Activated CD8-positive, alpha-beta memory T cell treated with anti-CD3 and anti-CD28 coated beads for 36 hours (primary cell): Measurements from ENCODE around the gene ARL17A. TPM values are rescaled to one million over a fixed set of nuclear protein-coding genes. Genes with fewer than 3 reads are reported as not detected.
"Not testable (repeated sequence)": the region's sequence is repeated elsewhere in the genome, so short reads cannot be mapped to it uniquely, and the experiment has no call there.

Experiments
- CTCF ChIA-PET: fragments of 350-600 bp; sonication (Branson Sonifier 250); formaldehyde crosslinking; loops from one replicate; lab custom pipeline; 2021; ENCODE audit warnings: antibody characterized with exemption; lab: Charles Lee
- POLR2A ChIA-PET: fragments of 350-600 bp; sonication (Branson Sonifier 250); formaldehyde crosslinking; loops from one replicate; lab custom pipeline; 2021; ENCODE audit warnings: antibody characterized with exemption; lab: Charles Lee
- total RNA-seq, 2 experiments: library from RNA; stranded (reverse); gene quantifications; one replicate each; pipeline ENCODE4 v1.2.3, GENCODE V29; 2021

ARL17A gene
- total RNA-seq, 2 experiments from 2014 or later: 11.8 to 14.5 TPM

DNA sequence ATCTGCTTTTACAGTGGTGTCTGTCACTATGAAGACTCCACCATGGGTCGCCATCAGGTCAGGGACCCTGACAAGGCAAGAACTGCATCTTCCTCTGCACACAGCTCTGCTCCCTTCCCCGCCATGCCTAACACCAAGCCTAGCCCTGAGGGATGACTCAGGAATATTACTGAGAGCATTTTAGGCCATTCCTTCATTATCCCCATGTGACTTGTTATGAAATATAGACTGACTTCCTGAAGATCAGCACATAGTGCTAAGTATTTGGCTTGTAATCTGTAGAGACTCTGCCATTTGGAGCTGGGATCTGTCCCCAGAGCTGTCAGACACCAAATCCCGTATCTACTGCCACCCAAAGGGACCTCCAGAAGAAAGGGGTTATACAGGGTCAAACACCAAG lies 19.4 kb downstream of the ARL17A start:
- POLR2A ChIA-PET, CTCF ChIA-PET: not testable (repeated sequence)

DNA sequence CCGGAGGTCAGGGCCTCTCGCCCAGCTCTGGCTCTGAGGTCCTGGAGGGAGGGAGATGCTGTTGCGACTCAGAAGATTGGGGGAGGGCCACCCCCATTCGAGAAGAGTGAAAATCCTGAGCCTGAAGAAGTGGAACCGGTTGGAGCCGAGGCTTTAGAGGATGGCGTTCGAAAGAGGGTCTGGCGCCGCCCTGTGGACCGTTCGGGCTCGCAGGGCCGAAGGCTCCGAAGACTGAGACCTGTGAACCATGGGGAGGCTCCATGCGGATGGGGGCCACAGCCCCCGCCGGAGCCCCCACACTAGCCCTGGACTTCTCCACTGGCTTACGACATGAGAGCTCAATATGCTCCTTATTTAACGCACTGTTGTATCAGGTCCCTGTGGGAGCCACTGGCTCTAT lies 20.3 kb downstream of the ARL17A start:
- CTCF ChIA-PET, POLR2A ChIA-PET: not testable (repeated sequence)

DNA sequence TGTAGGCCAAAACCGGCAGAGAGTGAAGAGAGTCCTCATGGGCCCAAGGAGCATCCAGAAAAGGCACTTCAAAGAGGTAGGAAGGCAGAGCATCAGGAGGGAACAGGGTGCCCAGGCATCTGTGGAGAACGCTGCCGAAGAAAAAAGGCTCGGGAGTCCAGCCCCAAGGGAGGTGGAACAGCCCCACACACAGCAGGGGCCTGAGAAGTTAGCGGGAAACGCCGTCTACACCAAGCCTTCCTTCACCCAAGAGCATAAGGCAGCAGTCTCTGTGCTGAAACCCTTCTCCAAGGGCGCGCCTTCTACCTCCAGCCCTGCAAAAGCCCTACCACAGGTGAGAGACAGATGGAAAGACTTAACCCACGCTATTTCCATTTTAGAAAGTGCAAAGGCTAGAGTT lies 30.9 kb downstream of the ARL17A start:
- CTCF ChIA-PET, POLR2A ChIA-PET: not testable (repeated sequence)

DNA sequence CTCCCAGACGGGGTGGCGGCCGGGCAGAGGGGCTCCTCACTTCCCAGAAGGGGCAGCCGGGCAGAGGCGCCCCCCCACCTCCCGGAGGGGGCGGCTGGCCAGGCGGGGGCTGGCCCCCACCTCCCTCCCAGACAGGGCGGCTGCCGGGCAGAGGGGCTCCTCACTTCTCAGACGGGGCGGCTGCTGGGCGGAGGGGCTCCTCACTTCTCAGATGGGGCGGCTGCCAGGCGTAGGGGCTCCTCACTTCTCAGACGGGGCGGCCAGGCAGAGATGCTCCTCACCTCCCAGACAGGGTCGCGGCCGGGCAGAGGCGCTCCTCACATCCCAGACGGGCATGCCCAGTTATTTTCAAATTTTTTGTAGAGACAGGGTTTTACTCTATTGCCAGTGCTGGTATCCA lies 44.8 kb downstream of the ARL17A start:
- CTCF ChIA-PET, POLR2A ChIA-PET: not testable (repeated sequence)

DNA sequence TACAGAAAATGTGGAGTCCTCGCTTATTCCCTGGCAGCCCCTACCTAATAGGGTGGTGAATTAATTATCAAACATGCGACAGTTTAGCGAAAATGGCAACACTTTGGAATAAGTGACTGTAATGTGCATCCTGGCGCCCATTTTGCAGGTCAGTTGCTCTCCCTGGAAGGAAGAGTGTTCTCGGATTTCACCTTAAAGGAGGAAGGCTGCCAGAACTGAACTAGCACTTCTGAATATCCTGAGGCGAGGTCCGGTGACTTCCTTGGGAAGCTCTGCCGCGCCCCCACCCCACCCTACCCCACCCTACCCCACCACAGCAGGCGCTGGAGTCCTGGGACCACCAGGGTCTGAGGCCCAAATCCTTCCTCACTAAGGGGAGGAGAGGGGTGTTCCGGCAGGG lies 67.3 kb downstream of the ARL17A start, which contains the start of gene LRRC37A2:
Gene LRRC37A2, plus strand, starts transcription at position 301 of the 400 bp plus-strand sequence. CDS start 245 bp downstream, outside the sequence.
- CTCF ChIA-PET, POLR2A ChIA-PET: not testable (repeated sequence)

DNA sequence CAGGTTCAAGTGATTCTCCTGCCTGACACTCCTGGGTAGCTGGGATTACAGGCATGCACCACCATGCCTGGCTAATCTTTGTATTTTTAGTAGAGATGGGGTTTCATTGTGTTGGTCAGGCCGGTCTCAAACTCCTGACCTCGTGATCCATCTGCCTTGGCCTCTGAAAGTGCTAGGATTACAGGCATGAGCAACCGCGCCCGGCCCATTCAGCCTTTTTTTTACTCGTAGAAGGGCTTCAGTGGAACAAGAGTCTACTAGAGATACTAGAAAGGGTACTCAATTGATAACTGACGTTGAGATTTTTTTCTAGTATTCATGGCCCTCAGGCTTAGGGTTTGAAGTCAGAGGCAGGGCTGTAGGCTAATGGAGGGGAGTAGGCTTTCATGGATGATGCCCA lies 73.6 kb downstream of the ARL17A start:
- POLR2A ChIA-PET, CTCF ChIA-PET: not testable (repeated sequence)

DNA sequence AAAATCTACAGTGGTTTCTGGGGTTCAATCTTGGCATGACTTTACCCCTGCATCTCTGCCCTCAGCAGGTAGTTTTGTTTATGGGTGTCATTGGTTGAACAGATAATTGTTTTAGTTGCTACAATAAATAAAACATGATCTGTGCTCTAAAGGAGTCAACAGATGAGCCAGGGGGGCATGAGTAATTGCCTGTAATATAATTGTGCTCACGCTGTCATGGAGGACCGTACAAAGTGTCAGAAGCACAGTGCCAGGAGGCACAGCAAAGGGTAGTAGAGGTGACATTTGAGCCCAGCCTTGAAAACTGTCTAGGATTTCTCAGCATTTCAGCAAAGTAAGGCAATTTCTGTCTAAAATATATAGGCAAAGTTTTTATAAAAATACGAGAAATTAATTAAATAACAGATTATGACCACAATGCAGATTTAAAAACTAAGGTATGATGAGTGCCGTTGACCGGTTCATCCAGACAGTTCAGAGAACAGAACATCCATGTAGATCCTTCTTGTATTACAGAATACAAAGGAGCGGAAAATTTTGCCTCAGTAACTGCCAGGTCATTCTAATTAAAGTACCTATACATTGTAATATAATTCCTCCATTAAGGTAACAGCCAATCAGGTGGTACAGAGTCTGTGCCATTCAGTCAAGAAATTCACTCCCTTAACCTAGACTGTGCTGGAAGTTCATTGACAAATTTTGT lies 79.9 kb downstream of the ARL17A start:
- POLR2A ChIA-PET: not testable (repeated sequence)

DNA sequence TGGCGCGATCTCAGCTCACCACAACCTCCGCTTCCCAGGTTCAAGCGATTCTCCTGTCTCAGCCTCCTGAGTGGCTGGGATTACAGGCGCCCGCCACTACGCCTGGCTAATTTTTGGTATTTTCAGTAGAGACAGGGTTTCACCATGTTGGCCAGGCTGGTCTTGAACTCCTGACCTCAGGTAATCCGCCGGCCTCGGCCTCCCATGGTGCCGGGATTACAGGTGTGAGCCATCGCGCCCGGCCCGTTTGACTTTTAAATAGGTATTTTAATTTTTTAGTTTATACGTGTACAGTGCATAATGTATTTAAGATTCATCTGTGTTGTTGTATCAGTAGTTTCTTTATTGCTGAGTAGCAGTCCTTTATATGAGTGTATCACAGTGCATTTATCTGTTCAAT lies 87.5 kb downstream of the ARL17A start:
- POLR2A ChIA-PET, CTCF ChIA-PET: not testable (repeated sequence)

More for the DNA sequence above, 79.9 kb downstream of the ARL17A start:
- CTCF ChIA-PET: interaction anchor here (0.6 to 0.7 kb wide), 2 partner anchors 545 to 859 kb away, joined by 3 to 4 read pairs; no protein-coding TSS in a partner anchor

DNA sequence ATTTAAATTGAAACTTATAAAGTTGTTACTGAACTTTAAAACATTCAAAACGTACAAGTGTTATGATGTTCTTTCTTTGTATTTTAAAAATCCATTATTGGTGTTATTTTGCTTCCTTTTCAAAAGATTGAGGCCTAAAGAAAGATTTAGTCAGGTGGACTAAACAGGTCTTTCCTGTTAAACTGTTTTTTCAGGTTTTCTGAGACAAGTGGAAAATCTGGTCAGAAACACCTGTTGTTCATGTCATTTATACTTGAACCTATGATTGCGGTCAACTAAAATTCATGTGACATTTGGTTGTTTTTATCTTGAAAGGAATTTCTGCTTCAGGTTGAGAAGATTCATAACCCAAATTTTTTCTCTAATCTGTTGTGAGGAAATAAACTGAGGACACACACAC lies 98.2 kb downstream of the ARL17A start:
- CTCF ChIA-PET, POLR2A ChIA-PET: not testable (repeated sequence)

DNA sequence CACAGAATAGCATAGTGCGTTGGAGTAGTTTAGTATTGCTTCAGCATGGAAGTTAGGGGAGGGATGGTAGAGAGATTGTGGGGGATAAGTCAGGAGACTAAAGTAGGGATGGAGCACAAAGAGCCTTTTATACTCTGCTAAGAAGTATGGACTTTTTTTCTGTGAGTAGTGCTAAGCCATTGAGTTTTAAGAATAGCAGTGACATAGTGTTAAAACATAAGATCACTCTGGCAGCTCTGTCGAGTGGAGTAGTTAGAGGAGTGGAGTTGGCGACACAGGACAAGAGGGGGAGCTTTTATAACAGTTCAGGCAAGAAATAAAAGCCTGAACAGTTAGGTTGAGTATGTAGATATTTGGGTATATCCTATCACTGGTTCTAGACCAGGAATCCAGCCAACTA lies 100.7 kb downstream of the ARL17A start:
- POLR2A ChIA-PET, CTCF ChIA-PET: not testable (repeated sequence)

DNA sequence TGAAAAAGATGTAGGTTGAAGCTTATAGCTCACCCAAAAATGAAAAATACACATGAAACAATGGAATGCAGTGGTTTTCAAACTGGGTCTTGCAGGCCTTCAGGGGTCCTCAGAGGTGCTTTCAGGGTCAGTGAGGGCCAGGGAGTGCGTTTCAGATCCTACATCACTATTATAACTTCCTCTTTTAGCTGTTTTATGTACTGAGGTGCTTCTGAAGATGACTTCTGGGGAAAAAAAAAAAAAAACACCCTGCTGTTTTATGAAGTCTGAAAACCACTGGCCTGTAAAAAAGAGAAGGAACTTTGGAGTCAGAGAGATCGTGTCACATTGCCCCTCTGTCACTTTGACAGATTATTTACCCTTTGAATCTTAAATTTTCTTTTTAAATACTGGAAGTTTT lies 103.9 kb downstream of the ARL17A start:
- POLR2A ChIA-PET, CTCF ChIA-PET: not testable (repeated sequence)

DNA sequence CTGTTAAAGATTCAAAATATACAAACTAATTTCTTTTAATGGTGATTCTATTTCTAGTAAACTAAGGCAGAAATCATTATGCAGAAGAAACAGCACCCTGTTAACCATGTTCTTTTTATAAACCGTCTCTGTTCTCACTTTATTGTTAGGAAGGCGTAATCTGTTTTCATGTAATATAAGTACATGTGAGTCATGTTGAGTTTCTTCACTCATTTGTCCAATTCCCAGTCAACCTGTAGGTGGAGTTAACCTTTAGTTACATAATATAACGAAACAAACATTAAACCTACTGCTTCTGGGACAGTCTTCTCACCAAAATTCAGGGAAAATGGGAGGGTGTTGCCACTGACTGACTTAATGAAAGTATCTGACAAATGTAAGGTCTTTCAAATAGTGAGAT lies 105.0 kb downstream of the ARL17A start:
- CTCF ChIA-PET, POLR2A ChIA-PET: not testable (repeated sequence)

DNA sequence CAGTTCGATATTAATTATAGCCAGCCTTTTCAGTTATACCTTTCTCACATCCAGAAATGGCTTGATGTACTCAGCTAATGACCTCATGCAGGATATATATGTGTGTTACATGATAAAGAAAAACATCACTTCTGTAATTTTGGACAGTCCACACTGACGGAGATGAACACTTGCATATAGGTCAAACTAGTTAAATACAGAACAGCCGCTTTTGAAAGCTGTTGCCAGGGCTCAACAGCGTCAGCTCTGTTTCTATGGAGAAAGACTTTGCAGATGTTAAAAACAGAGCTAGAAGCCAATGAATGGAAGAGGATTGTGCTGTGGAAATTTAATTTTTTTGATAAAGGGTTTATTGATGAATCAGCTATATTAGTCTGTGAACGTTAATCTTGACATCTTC lies 111.9 kb downstream of the ARL17A start:
- CTCF ChIA-PET, POLR2A ChIA-PET: not testable (repeated sequence)

Other genes with a start within 250 kb of the ARL17A start
- 10 to 100 TPM; 14.9 to 16.2 TPM for gene ARL17B, start 217.9 kb downstream of the ARL17A start, total RNA-seq
- 1 to 10 TPM; 6.5 to 7.5 TPM for gene LRRC37A2, start 67.2 kb downstream of the ARL17A start, total RNA-seq
- gene NSF, start 11.0 kb upstream of the ARL17A start, total RNA-seq: 10 to 100 TPM; 39.0 to 41.9 TPM
- gene WNT3, start 239.0 kb upstream of the ARL17A start, total RNA-seq: under 1 TPM in 1 of 2 experiments, not detected in 1; 0.10 TPM